Keratinocyte (primary cell): ENCODE data around the gene ARHGAP4. TPM values are rescaled to one million over a fixed set of nuclear protein-coding genes. Genes with fewer than 3 reads are reported as not detected.
A peak's percentile ranks its signal among the peaks of the same experiment; 100 is the strongest.

Experiments used
- DNase-seq: peaks from one replicate; pipeline ENCODE4 v3.0.0-alpha.2; 2011; ENCODE audit warnings: low read depth, missing footprints, low spot score
- FAIRE-seq: peaks from 2 replicates; lab custom pipeline; 2011; peaks lifted over from hg19 to GRCh38; lab: Jason Lieb, UNC
- H2AFZ ChIP-seq: 2 replicates; pipeline ENCODE4 v1.6.0; 2012; ENCODE audit warnings: low read length, control low read depth, inconsistent platforms; ENCODE audit not compliant: control insufficient read depth
- H3K27ac ChIP-seq: 2 replicates; pipeline ENCODE4 v1.5.1; 2011; ENCODE audit warnings: low read length; ENCODE audit not compliant: control insufficient read depth, insufficient read depth
- H3K27me3 ChIP-seq: 3 replicates; pipeline ENCODE4 v1.6.0; 2011; ENCODE audit warnings: low read length; ENCODE audit not compliant: control insufficient read depth, insufficient read depth; ENCODE audit errors: extremely low read depth
- H3K36me3 ChIP-seq, 2 experiments: 2 replicates in 1 of 2; 3 replicates in 1 of 2; pipeline ENCODE4 v1.5.1; 2011; ENCODE audit warnings: low read length in 2 of 2, mild to moderate bottlenecking in 1 of 2; ENCODE audit not compliant: control insufficient read depth in 2 of 2, insufficient read depth in 2 of 2; ENCODE audit errors: extremely low read depth in 1 of 2
- H3K4me1 ChIP-seq: 3 replicates; pipeline ENCODE4 v1.5.1; 2011; ENCODE audit warnings: low read length; ENCODE audit not compliant: control insufficient read depth, insufficient read depth; ENCODE audit errors: extremely low read depth
- H3K4me2 ChIP-seq: 3 replicates; pipeline ENCODE4 v1.6.0; 2011; ENCODE audit warnings: low read depth, low read length; ENCODE audit not compliant: control insufficient read depth, insufficient read depth; ENCODE audit errors: extremely low read depth
- H3K4me3 ChIP-seq, 3 experiments: fragments of 200-600 bp in 1 of 3; sonication (generic) in 1 of 3; 2 replicates in 2 of 3; 3 replicates in 1 of 3; pipeline ENCODE4 v1.5.1; 2011 to 2016; ENCODE audit warnings: low read length in 3 of 3, mild to moderate bottlenecking in 3 of 3, control low read depth in 2 of 3, inconsistent platforms in 1 of 3, low read depth in 1 of 3, mixed read lengths in 1 of 3, mixed run types in 1 of 3, moderate library complexity in 1 of 3; ENCODE audit not compliant: control insufficient read depth in 2 of 3, insufficient read depth in 2 of 3; ENCODE audit errors: extremely low read depth in 1 of 3
- H3K79me2 ChIP-seq: 2 replicates; pipeline ENCODE4 v1.6.0; 2012; ENCODE audit warnings: low read length; ENCODE audit not compliant: control insufficient read depth, insufficient read depth
- H3K9ac ChIP-seq: 3 replicates; pipeline ENCODE4 v1.6.0; 2011; ENCODE audit warnings: low read length; ENCODE audit not compliant: control insufficient read depth, insufficient read depth; ENCODE audit errors: extremely low read depth
- H3K9me1 ChIP-seq: 3 replicates; pipeline ENCODE4 v1.6.0; 2011; ENCODE audit warnings: low read length; ENCODE audit not compliant: control insufficient read depth, insufficient read depth; ENCODE audit errors: extremely low read depth
- H3K9me3 ChIP-seq: 2 replicates; pipeline ENCODE4 v1.5.1; 2012; ENCODE audit warnings: low read depth, low read length; ENCODE audit not compliant: control insufficient read depth
- H4K20me1 ChIP-seq: 3 replicates; pipeline ENCODE4 v1.6.0; 2011; ENCODE audit warnings: low read length; ENCODE audit not compliant: control insufficient read depth, insufficient read depth; ENCODE audit errors: extremely low read depth
- EZH2 ChIP-seq: IDR thresholded peaks from one replicate; pipeline ENCODE4 v1.6.1; 2012; ENCODE audit warnings: inconsistent platforms, mild to moderate bottlenecking, low read length, moderate library complexity
- dilution Hi-C: fragments of 300-500 bp; cut with MboI; formaldehyde crosslinking; loops from one replicate; pipeline ENCODE4 v1.7.0; 2020; ENCODE audit warnings: low sequenced_read_pairs; ENCODE audit not compliant: extremely low pct_ligation_motif_present
- polyA plus RNA-seq, 5 experiments: library from polyadenylated mRNA; depleted of rRNA in 3 of 5; stranded (reverse) in 3 of 5; stranded (forward) in 1 of 5; unstranded in 1 of 5; fragments of >200 nt; gene quantifications; 1 replicate in 1 of 5; 2 replicates in 3 of 5; 3 replicates in 1 of 5; pipeline versions ENCODE4 v1.2.1 to v1.2.3, GENCODE V29; 2011 to 2012; ENCODE audit warnings: missing spikeins in 2 of 5, low read depth in 1 of 5, low replicate concordance in 1 of 5
- TF ChIP-seq, protein P1 (sequence below), 3 experiments: IDR thresholded peaks in 1 of 3; conservative IDR thresholded peaks in 1 of 3; optimal IDR thresholded peaks in 1 of 3; 2 replicates in 2 of 3; 3 replicates in 1 of 3; pipeline versions ENCODE3 to v1.5.1; 2011; ENCODE audit warnings: low read length in 3 of 3, mild to moderate bottlenecking in 3 of 3, moderate library complexity in 2 of 3, control low read depth in 1 of 3, inconsistent platforms in 1 of 3; ENCODE audit not compliant: insufficient read depth in 2 of 3; ENCODE audit errors: extremely low read depth in 1 of 3

Gene ARHGAP4
- polyA plus RNA-seq, 1 donor (not counting 4 experiments of a cell fraction or from before 2014, with no cell fraction given), result 0.35 TPM

DNA sequence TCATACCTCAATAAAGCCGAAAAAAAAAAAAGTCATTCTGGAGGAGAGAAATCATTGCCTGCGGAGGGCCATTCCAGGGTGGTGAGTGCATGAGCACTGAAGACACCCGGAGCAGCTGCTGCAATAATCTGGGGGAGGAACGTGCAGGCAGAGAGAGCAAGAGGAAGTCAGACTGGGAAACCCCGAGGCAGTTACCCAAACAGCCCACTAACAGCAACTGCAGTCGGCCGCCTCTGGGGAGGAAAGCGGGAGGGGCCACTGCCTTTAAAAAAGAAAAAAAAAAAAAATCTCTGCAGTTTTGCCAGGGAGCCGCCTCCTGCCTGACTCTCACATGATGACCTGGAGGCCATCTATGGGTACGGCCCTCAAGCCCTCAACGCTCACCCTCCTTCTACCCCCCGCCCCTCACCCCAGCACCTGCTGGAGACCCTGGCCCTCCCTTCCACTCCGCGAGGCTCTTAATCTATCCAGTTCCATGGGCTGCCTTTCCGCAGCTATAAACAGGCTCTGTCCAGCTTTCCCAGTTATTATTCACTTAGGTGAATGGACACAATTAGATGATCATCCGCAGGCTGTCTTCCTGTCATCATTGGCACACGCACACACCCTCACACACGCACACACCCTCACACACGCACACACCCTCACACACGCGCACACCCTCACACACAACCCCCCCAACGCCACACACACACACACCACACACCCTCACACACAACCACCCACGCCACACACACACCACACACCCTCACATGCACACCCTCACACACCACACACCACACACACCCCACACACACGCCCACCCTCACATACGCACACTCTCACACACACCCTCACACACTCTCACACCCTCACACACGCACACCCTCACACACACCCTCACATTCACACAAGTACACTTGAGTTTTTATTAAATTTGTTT lies 25.0 kb downstream of the ARHGAP4 start:
- H3K9me1 ChIP-seq, result no peaks in the 10 kb centered on the region
- dilution Hi-C loops, result no loop called here
- DNase-seq (peak; percentile 60), FAIRE-seq (no peak)
- H3K4me2 ChIP-seq, result peak overlapping the region; percentile 32
- TF ChIP-seq, protein P1, sequence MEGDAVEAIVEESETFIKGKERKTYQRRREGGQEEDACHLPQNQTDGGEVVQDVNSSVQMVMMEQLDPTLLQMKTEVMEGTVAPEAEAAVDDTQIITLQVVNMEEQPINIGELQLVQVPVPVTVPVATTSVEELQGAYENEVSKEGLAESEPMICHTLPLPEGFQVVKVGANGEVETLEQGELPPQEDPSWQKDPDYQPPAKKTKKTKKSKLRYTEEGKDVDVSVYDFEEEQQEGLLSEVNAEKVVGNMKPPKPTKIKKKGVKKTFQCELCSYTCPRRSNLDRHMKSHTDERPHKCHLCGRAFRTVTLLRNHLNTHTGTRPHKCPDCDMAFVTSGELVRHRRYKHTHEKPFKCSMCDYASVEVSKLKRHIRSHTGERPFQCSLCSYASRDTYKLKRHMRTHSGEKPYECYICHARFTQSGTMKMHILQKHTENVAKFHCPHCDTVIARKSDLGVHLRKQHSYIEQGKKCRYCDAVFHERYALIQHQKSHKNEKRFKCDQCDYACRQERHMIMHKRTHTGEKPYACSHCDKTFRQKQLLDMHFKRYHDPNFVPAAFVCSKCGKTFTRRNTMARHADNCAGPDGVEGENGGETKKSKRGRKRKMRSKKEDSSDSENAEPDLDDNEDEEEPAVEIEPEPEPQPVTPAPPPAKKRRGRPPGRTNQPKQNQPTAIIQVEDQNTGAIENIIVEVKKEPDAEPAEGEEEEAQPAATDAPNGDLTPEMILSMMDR (optimal IDR thresholded peaks at IDR 0.05 in 1 of 3, IDR thresholded peaks at IDR 0.05 in 1 of 3, conservative IDR thresholded peaks at IDR 0.05 in 1 of 3; ENCODE audit: extremely low read depth in 1 of 3, insufficient read depth in 2 of 3, low read length in 3 of 3), result no peak
- TF ChIP-seq EZH2, result no peak
- no peaks in the 10 kb centered on the region for H4K20me1 ChIP-seq
- no peaks in the 10 kb centered on the region for H3K79me2 ChIP-seq
- H3K4me3 ChIP-seq, result no peak overlapping the region
- H3K27ac ChIP-seq, result no peak overlapping the region
- H3K27me3 ChIP-seq, result no peaks in the 10 kb centered on the region
- no peaks in the 10 kb centered on the region for H3K9me3 ChIP-seq
- no peaks in the 10 kb centered on the region for H3K36me3 ChIP-seq
- no peak overlapping the region for H3K9ac ChIP-seq
- H3K4me1 ChIP-seq, result peaks cover 8% of the 10 kb centered on the region
- no peak overlapping the region for H2AFZ ChIP-seq

DNA sequence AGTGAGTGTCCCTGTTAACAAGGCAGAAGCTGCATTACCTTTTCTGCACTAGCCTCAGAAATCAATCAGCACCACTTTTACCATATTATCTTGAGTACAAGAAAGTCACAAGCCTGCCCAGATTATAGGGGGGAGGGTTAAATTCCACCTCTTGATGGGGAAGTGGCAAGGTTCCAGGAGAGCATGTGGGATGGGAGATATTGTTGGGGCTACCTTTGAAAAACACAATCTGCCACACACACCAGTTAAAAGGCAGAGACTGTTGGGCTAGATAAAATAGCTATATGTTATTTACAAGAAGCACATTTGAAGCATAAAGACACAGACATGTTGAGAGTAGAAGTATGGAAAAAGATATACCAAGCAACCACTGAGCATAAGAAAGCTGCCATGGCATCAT lies 28.2 kb downstream of the ARHGAP4 start:
- Histone ChIP-seq H3K9me3 (no peaks in the 10 kb centered on the region), H3K27ac (no peak overlapping the region), H3K9ac (no peak overlapping the region), H3K4me3 (no peak overlapping the region), H4K20me1 (no peaks in the 10 kb centered on the region), H3K36me3 (no peaks in the 10 kb centered on the region), H3K27me3 (no peaks in the 10 kb centered on the region), H3K4me2 (no peak overlapping the region), H3K4me1 (peaks cover 8% of the 10 kb centered on the region), H3K79me2 (no peaks in the 10 kb centered on the region), H2AFZ (no peak overlapping the region), H3K9me1 (no peaks in the 10 kb centered on the region)
- DNase-seq (no peak), FAIRE-seq (no peak)
- TF ChIP-seq, protein P1 (optimal IDR thresholded peaks at IDR 0.05 in 1 of 3, IDR thresholded peaks at IDR 0.05 in 1 of 3, conservative IDR thresholded peaks at IDR 0.05 in 1 of 3; ENCODE audit: extremely low read depth in 1 of 3, insufficient read depth in 2 of 3, low read length in 3 of 3), result no peak
- TF ChIP-seq EZH2, result no peak
- dilution Hi-C loops, result no loop called here
